ENCODE results near the gene PARN. TPM values are rescaled to one million over a fixed set of nuclear protein-coding genes. Genes with fewer than 3 reads are reported as not detected.

The PARN gene
- total RNA-seq, 1 experiment from 2014 or later: 42.5 TPM

DNA sequence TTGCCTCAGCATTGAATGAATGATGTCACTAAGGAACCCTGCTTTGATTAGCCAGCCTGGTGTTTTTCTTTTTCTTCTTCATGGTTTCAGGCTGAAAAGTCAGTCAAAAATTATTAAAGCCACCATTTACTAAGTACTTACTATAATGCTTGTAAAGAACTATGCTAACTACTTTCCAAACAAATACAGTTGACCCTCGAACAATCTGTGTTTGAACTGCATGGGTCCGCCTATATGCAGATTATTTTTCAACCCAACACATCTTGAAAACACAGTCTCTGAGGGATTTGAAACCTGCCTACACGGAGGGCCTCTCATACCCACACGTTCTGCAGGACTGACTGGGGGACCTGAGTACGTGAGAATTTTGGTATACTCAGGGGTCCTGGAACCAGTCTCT lies 136.3 kb downstream of the PARN start:
- Histone ChIP-seq H3K9me3 (ENCODE audit: control insufficient read depth in 1 of 2, insufficient read depth in 1 of 2, low read depth in 1 of 2, low read length in 2 of 2) (no peaks in the 10 kb centered on the region), H3K4me3 (replicated peaks in 1 of 2; ENCODE audit: low read depth in 1 of 2, low read length in 2 of 2) (no peak overlapping the region), H4K20me1 (ENCODE audit: insufficient read depth) (no peaks in the 10 kb centered on the region), H3K4me1 (ENCODE audit: control insufficient read depth in 1 of 2, insufficient read depth in 2 of 2, low read length in 2 of 2) (peaks cover 14 to 29% of the 10 kb centered on the region in 2 experiments), H3K27ac (ENCODE audit: low read depth, low read length) (no peak overlapping the region), H3K9me2 (ENCODE audit: insufficient read depth) (no peaks in the 10 kb centered on the region), H2AFZ (ENCODE audit: low read depth, low read length, poor library complexity, severe bottlenecking) (no peak overlapping the region), H3K27me3 (ENCODE audit: insufficient read depth, low read length) (no peaks in the 10 kb centered on the region), H3K79me2 (ENCODE audit: insufficient read depth, low read length) (no peaks in the 10 kb centered on the region), H3K4me2 (ENCODE audit: low read length) (no peak overlapping the region), H3K9ac (ENCODE audit: low read length) (no peak overlapping the region), H3K36me3 (ENCODE audit: control insufficient read depth in 1 of 2, insufficient read depth in 2 of 2, low read length in 2 of 2) (no peaks in the 10 kb centered on the region)
- ATAC-seq (no peak), DNase-seq (ENCODE audit: low read depth, low spot score) (no peak)
- no TSS peak for BruUV-seq (replicated peaks)
- CTCF ChIA-PET: no interaction called here
- TF ChIP-seq EGR1 (IDR thresholded peaks at IDR 0.05; ENCODE audit: low read depth) (no peak), ATF3 (IDR thresholded peaks at IDR 0.05) (no peak), POLR2A (IDR thresholded peaks at IDR 0.05; ENCODE audit: borderline replicate concordance, extremely low read depth, insufficient read depth, insufficient read length) (no peak), EZH2 (IDR thresholded peaks at IDR 0.05) (no peak), FOSL1 (IDR thresholded peaks at IDR 0.05; ENCODE audit: low read depth) (no peak), SRF (IDR thresholded peaks at IDR 0.05; ENCODE audit: low read depth) (no peak), TCF7L2 (IDR thresholded peaks at IDR 0.05; ENCODE audit: borderline replicate concordance, extremely low read depth, insufficient read depth, insufficient read length) (no peak), YY1 (IDR thresholded peaks at IDR 0.05; ENCODE audit: extremely low read depth, insufficient replicate concordance, low read depth, low read length) (no peak), ELF1 (IDR thresholded peaks at IDR 0.05; ENCODE audit: borderline replicate concordance, low read depth) (no peak), CEBPB (IDR thresholded peaks at IDR 0.05; ENCODE audit: low read depth) (no peak), RAD21 (IDR thresholded peaks at IDR 0.05; ENCODE audit: low read depth) (no peak), SP1 (IDR thresholded peaks at IDR 0.05; ENCODE audit: low read depth) (no peak), SIN3A (IDR thresholded peaks at IDR 0.05; ENCODE audit: low read depth) (no peak), ZNF274 (IDR thresholded peaks at IDR 0.05; ENCODE audit: low read depth, low read length) (no peak), ZBTB33 (IDR thresholded peaks at IDR 0.05; ENCODE audit: extremely low read depth, insufficient replicate concordance, low read length) (no peak), JUND (IDR thresholded peaks at IDR 0.05) (no peak)
- TF ChIP-seq, protein P1, sequence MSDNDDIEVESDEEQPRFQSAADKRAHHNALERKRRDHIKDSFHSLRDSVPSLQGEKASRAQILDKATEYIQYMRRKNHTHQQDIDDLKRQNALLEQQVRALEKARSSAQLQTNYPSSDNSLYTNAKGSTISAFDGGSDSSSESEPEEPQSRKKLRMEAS (IDR thresholded peaks at IDR 0.05): no peak
- intact Hi-C loops (cut with micrococcal nuclease): no loop called here
- RAD21 ChIA-PET (ENCODE audit: low non-redundant PET in 1 of 2, low total read pairs in 2 of 2, uncharacterized antibody in 2 of 2, unreplicated experiment in 2 of 2): no interaction called here
- POLR2A ChIA-PET: no interaction called here
